CD8-positive, alpha-beta memory T cell (primary cell): ENCODE data around the gene VPS45. TPM values are rescaled to one million over a fixed set of nuclear protein-coding genes. Genes with fewer than 3 reads are reported as not detected.

ENCODE experiments used
- CTCF ChIA-PET: fragments of 350-600 bp; sonication (Branson Sonifier 250); formaldehyde crosslinking; loops from one replicate; lab custom pipeline; 2021; ENCODE audit warnings: antibody characterized with exemption; lab: Charles Lee
- POLR2A ChIA-PET: fragments of 350-600 bp; sonication (Branson Sonifier 250); formaldehyde crosslinking; loops from one replicate; lab custom pipeline; 2021; ENCODE audit warnings: antibody characterized with exemption; lab: Charles Lee
- DNase-seq, 5 donors: peaks; one replicate each; pipeline versions ENCODE4 v3.0.0 to v3.0.0-alpha.2; 2020 to 2022; ENCODE audit warnings: mixed read lengths in 1 of 5
- H3K27ac ChIP-seq: one replicate; pipeline ENCODE4 v1.7.0; 2013; ENCODE audit warnings: low read depth, mild to moderate bottlenecking, low read length, moderate library complexity
- H3K27me3 ChIP-seq: 2 replicates; pipeline ENCODE4 v1.7.0; 2013; ENCODE audit warnings: low read length, mild to moderate bottlenecking; ENCODE audit not compliant: insufficient read depth, poor library complexity, severe bottlenecking
- H3K36me3 ChIP-seq: 2 replicates; pipeline ENCODE4 v1.7.0; 2013; ENCODE audit warnings: mild to moderate bottlenecking, low read length, moderate library complexity; ENCODE audit not compliant: insufficient read depth
- H3K4me1 ChIP-seq: 2 replicates; pipeline ENCODE4 v1.7.0; 2013; ENCODE audit warnings: mild to moderate bottlenecking, low read length, moderate library complexity; ENCODE audit not compliant: insufficient read depth
- H3K4me3 ChIP-seq: 2 replicates; pipeline ENCODE4 v1.7.0; 2013; ENCODE audit warnings: mild to moderate bottlenecking, low read length
- H3K9me3 ChIP-seq: 2 replicates; pipeline ENCODE4 v1.7.0; 2013; ENCODE audit warnings: mild to moderate bottlenecking, low read length
- H3K27ac Mint-ChIP-seq, 8 donors: one replicate each; pipeline ENCODE4 v1.8.0; 2020 to 2021; ENCODE audit warnings: mixed read lengths in 8 of 8, mild to moderate bottlenecking in 6 of 8, inconsistent platforms in 3 of 8, moderate library complexity in 3 of 8
- H3K27me3 Mint-ChIP-seq, 2 donors: one replicate each; pipeline ENCODE4 v1.8.0; 2020 to 2021; ENCODE audit warnings: mixed read lengths in 2 of 2, mild to moderate bottlenecking in 1 of 2, moderate library complexity in 1 of 2
- H3K36me3 Mint-ChIP-seq, 3 donors: one replicate each; pipeline ENCODE4 v1.8.0; 2020 to 2021; ENCODE audit warnings: mixed read lengths in 3 of 3, inconsistent platforms in 1 of 3, mild to moderate bottlenecking in 1 of 3
- H3K4me1 Mint-ChIP-seq, 3 donors: one replicate each; pipeline ENCODE4 v1.8.0; 2020 to 2021; ENCODE audit warnings: mixed read lengths in 3 of 3, inconsistent platforms in 1 of 3, mild to moderate bottlenecking in 1 of 3
- H3K4me3 Mint-ChIP-seq, 7 donors: one replicate each; pipeline ENCODE4 v1.8.0; 2020 to 2021; ENCODE audit warnings: mixed read lengths in 7 of 7, mild to moderate bottlenecking in 6 of 7, moderate library complexity in 4 of 7, inconsistent platforms in 2 of 7
- H3K9me3 Mint-ChIP-seq, 5 donors: one replicate each; pipeline ENCODE4 v1.8.0; 2020 to 2022; ENCODE audit warnings: mixed read lengths in 5 of 5, mild to moderate bottlenecking in 3 of 5, moderate library complexity in 2 of 5, inconsistent platforms in 1 of 5
- polyA plus RNA-seq: library from polyadenylated mRNA; unstranded; fragments of 300-500 nt; fragmentation: Illumina TruSeq; gene quantifications from one replicate; pipeline ENCODE4 v1.2.3, GENCODE V29; 2021
- total RNA-seq, 2 experiments: library from RNA; stranded (reverse); gene quantifications; one replicate each; pipeline ENCODE4 v1.2.3, GENCODE V29; 2021

VPS45 gene
- total and polyA plus RNA-seq, 3 experiments from 2014 or later: 26.3 to 33.6 (median 27.5) TPM

GRCh38 chr1:150062113-150062512, 5.5 kb upstream of the VPS45 start:
- Mint-ChIP-seq H3K27ac (no peak overlapping the region), H3K27me3 (no peaks in the 10 kb centered on the region), H3K4me3 (no peak overlapping the region), H3K36me3 (peaks cover 0 to 2% (median 0%) of the 10 kb centered on the region in 3 donors), H3K4me1 (peaks cover 8 to 14% (median 12%) of the 10 kb centered on the region in 3 donors), H3K9me3 (no peaks in the 10 kb centered on the region)
- POLR2A ChIA-PET: interaction anchor here (0.6 kb wide), 1 partner anchor 997 kb away, joined by 4 read pairs; the partner anchor contains the start of gene CDC42SE1
- Histone ChIP-seq H3K27me3 (no peaks in the 10 kb centered on the region), H3K27ac (no peak overlapping the region), H3K9me3 (no peaks in the 10 kb centered on the region), H3K4me1 (peaks cover 8% of the 10 kb centered on the region), H3K36me3 (no peaks in the 10 kb centered on the region), H3K4me3 (no peak overlapping the region)
- no peak for DNase-seq
- CTCF ChIA-PET: interaction anchor here (1.5 kb wide), 2 partner anchors 12 to 125 kb away, joined by 3 to 5 read pairs; no protein-coding TSS in a partner anchor

DNA sequence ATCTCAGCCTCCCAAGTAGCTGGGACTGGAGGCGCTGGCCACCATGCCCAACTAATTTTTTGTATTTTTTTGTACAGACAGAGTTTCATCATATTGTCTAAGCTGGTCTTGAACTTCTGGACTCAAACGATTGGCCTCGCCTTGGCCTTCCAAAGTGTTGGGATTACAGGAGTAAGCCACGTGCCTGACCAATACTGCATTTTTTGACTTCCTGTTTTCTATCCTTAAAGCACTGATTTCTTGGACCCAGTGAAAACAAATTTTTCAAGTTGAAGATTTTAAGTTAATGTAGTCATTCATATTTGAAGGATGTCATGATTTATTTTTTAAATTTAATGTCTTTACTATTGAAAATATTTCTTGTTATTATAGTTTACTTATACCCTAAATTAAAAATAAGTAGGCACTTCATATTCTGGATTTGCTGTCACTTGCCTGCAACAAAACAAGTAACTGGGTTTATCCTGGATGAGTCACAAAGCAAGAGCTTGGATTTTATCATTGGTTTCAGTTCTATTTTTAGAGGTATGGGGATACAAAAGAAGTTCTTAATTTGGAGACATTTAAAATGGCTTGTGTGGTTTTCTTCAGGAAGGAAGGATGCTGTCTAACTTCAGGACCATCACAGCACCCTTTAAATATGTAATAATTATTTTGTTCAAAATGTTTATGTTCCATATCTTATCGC, 2.2 kb upstream of the VPS45 start:
- Histone ChIP-seq H3K9me3 (no peaks in the 10 kb centered on the region), H3K4me3 (no peak overlapping the region), H3K27me3 (no peaks in the 10 kb centered on the region), H3K36me3 (no peaks in the 10 kb centered on the region), H3K27ac (no peak overlapping the region), H3K4me1 (peaks cover 22% of the 10 kb centered on the region)
- Mint-ChIP-seq H3K27me3 (no peaks in the 10 kb centered on the region), H3K9me3 (no peaks in the 10 kb centered on the region), H3K36me3 (peaks cover 0 to 23% (median 4%) of the 10 kb centered on the region in 3 donors), H3K4me3 (no peak overlapping the region), H3K4me1 (peaks cover 33 to 42% (median 39%) of the 10 kb centered on the region in 3 donors), H3K27ac (peak overlapping the region in 1 of 8 donors; percentile 44)
- ChIA-PET POLR2A (interaction anchor here (0.6 kb wide), 1 partner anchor 164 kb away, joined by 9 read pairs; no protein-coding TSS in a partner anchor), CTCF (interaction anchor here (1.3 to 1.8 kb wide), 4 partner anchors 93 to 121 kb away, joined by 3 to 8 read pairs (median 4); no protein-coding TSS in a partner anchor)
- no peak for DNase-seq

GRCh38 chr1:150066328-150066727, 1.2 kb upstream of the VPS45 start:
- Mint-ChIP-seq H3K27ac (peak overlapping the region in 7 of 8 donors; percentile 75 to 98 (median 94)), H3K27me3 (no peaks in the 10 kb centered on the region), H3K36me3 (peaks cover 0 to 23% (median 4%) of the 10 kb centered on the region in 3 donors), H3K9me3 (no peaks in the 10 kb centered on the region), H3K4me3 (peak overlapping the region; percentile 95 to 98 (median 96)), H3K4me1 (peaks cover 33 to 43% (median 39%) of the 10 kb centered on the region in 3 donors)
- Histone ChIP-seq H3K4me1 (peaks cover 22% of the 10 kb centered on the region), H3K27me3 (no peaks in the 10 kb centered on the region), H3K9me3 (no peaks in the 10 kb centered on the region), H3K27ac (peak overlapping the region; percentile 89), H3K4me3 (peak overlapping the region; percentile 98), H3K36me3 (no peaks in the 10 kb centered on the region)
- ChIA-PET CTCF (interaction anchor here (1.1 to 4.2 kb wide), 2 partner anchors 99 to 120 kb away, joined by 3 to 22 read pairs; no protein-coding TSS in a partner anchor), POLR2A (interaction anchor here (0.6 kb wide), 1 partner anchor 166 kb away, joined by 3 read pairs; no protein-coding TSS in a partner anchor)
- DNase-seq: no peak

DNA sequence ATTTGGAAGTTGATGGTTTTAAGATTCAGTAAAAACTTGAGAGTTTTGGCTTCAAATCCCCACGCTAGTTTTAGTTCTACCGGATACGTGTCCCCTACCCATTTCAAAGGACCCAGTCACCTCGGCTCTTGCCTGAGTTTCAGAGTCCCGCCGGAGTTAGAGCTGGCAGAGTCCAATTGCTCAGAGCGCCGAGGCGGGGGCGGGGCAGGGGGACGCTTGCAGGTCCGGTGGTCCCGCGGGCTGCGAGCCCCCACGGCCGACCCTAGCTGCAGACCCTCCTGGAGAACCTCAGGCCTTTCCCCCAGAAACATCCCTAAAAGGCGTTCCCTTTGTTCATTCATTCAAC, 765 bp upstream of the VPS45 start:
- Histone ChIP-seq H3K9me3 (no peaks in the 10 kb centered on the region), H3K4me3 (peak overlapping the region; percentile 98), H3K4me1 (peaks cover 22% of the 10 kb centered on the region), H3K27me3 (no peaks in the 10 kb centered on the region), H3K36me3 (no peaks in the 10 kb centered on the region), H3K27ac (peak overlapping the region; percentile 89)
- Mint-ChIP-seq H3K27ac (peak overlapping the region; percentile 93 to 98 (median 94)), H3K4me1 (peaks cover 33 to 43% (median 39%) of the 10 kb centered on the region in 3 donors), H3K4me3 (peak overlapping the region; percentile 95 to 98 (median 96)), H3K36me3 (peaks cover 0 to 23% (median 4%) of the 10 kb centered on the region in 3 donors), H3K9me3 (no peaks in the 10 kb centered on the region), H3K27me3 (no peaks in the 10 kb centered on the region)
- ChIA-PET POLR2A (no interaction called here), CTCF (interaction anchor here (1.1 to 4.2 kb wide), 4 partner anchors 99 to 179 kb away, joined by 3 to 22 read pairs (median 4); a partner anchor contains a TSS)
- DNase-seq: peak in 2 of 5 donors; percentile 13 to 55

GRCh38 chr1:150068109-150068435, 496 bp downstream of the VPS45 start:
- Mint-ChIP-seq H3K4me3 (peak overlapping the region; percentile 95 to 98 (median 96)), H3K9me3 (no peaks in the 10 kb centered on the region), H3K4me1 (peaks cover 34 to 47% (median 43%) of the 10 kb centered on the region in 3 donors), H3K27ac (peak overlapping the region; percentile 93 to 98 (median 94)), H3K36me3 (peaks cover 0 to 33% (median 8%) of the 10 kb centered on the region in 3 donors), H3K27me3 (no peaks in the 10 kb centered on the region)
- no peaks in the 10 kb centered on the region for H3K36me3 ChIP-seq
- H3K4me1 ChIP-seq: peaks cover 22% of the 10 kb centered on the region
- ChIA-PET CTCF (interaction anchor here (0.6 to 4.2 kb wide), 8 partner anchors 31 to 180 kb away, joined by 3 to 22 read pairs (median 4); a partner anchor contains a TSS), POLR2A (interaction anchor here (0.6 to 1.3 kb wide), 4 partner anchors 18 to 182 kb away, joined by 3 to 5 read pairs (median 4); partner anchors contain the start of gene PLEKHO1)
- H3K27me3 ChIP-seq: no peaks in the 10 kb centered on the region
- DNase-seq: no peak
- no peaks in the 10 kb centered on the region for H3K9me3 ChIP-seq
- peak overlapping the region; percentile 98 for H3K4me3 ChIP-seq
- H3K27ac ChIP-seq: peak overlapping the region; percentile 89

DNA sequence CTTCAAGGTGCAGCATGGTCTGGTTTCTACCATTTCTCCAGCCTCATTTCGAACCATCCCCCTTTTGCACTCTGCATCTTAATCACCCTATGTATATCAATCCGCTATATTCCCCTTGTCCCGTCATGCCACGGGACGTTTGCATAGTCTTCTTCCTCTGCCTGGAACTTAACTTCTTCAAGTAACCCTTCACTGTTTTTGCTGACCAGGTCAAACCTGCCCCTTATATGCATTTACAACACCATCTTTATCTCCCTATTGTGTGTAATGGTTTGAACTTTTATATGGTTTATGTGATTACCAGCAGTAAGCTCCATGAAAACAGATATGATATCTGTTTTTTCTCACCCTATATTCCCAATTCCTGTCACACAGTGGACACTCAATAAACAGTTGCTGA, 2.3 kb downstream of the VPS45 start:
- Histone ChIP-seq H3K4me3 (no peak overlapping the region), H3K27ac (no peak overlapping the region), H3K36me3 (no peaks in the 10 kb centered on the region), H3K9me3 (no peaks in the 10 kb centered on the region), H3K27me3 (no peaks in the 10 kb centered on the region), H3K4me1 (peaks cover 22% of the 10 kb centered on the region)
- H3K9me3 Mint-ChIP-seq: no peaks in the 10 kb centered on the region
- H3K4me1 Mint-ChIP-seq: peaks cover 34 to 53% (median 49%) of the 10 kb centered on the region in 3 donors
- ChIA-PET CTCF (interaction anchor here (0.9 to 4.2 kb wide), 5 partner anchors 88 to 143 kb away, joined by 3 to 22 read pairs (median 3); no protein-coding TSS in a partner anchor), POLR2A (interaction anchor here (0.6 kb wide), 1 partner anchor 166 kb away, joined by 4 read pairs; no protein-coding TSS in a partner anchor)
- no peak for DNase-seq
- peak overlapping the region in 4 of 7 donors; percentile 4 to 68 (median 50) for H3K4me3 Mint-ChIP-seq
- peak overlapping the region in 6 of 8 donors; percentile 0 to 71 (median 16) for H3K27ac Mint-ChIP-seq
- H3K36me3 Mint-ChIP-seq: peaks cover 0 to 42% (median 10%) of the 10 kb centered on the region in 3 donors
- H3K27me3 Mint-ChIP-seq: no peaks in the 10 kb centered on the region

DNA sequence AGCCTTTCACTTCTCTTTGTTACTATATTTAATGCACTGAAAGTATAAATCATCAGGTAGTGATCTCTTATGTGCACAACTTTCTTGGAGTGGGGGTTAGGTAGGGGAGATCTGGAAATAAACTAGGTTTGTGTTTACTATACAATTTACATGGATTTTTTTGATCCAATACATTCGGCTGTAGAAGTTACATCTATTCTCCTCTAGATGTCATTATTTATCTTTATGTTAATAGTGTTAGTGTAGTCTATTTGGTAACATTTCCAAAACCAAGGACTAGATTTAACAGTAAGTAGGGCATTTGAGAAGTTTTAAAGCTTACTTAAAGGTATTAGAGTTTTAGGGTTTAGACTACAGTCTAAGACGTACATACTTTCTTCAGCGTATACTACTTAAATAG, 5.4 kb downstream of the VPS45 start:
- Mint-ChIP-seq H3K4me3 (peak overlapping the region in 1 of 7 donors; percentile 42), H3K27ac (peak overlapping the region in 3 of 8 donors; percentile 34 to 58 (median 56)), H3K4me1 (peaks cover 28 to 53% (median 50%) of the 10 kb centered on the region in 3 donors), H3K27me3 (no peaks in the 10 kb centered on the region), H3K36me3 (peaks cover 3 to 53% (median 17%) of the 10 kb centered on the region in 3 donors), H3K9me3 (no peaks in the 10 kb centered on the region)
- Histone ChIP-seq H3K36me3 (no peaks in the 10 kb centered on the region), H3K9me3 (no peaks in the 10 kb centered on the region), H3K27ac (no peak overlapping the region), H3K4me1 (peaks cover 11% of the 10 kb centered on the region), H3K27me3 (no peaks in the 10 kb centered on the region), H3K4me3 (no peak overlapping the region)
- POLR2A ChIA-PET: interaction anchor here (0.8 to 1.9 kb wide), 3 partner anchors 38 to 114 kb away, joined by 3 to 15 read pairs (median 3); partner anchors contain the start of gene PLEKHO1
- CTCF ChIA-PET: interaction anchor here (0.8 to 7.2 kb wide), 11 partner anchors 24 to 118 kb away, joined by 3 to 150 read pairs (median 5); partner anchors contain the start of gene PLEKHO1
- DNase-seq: peak in 2 of 5 donors; percentile 28 to 38
